ENCODE measurements around the gene MED31.
A peak's percentile ranks its signal among the peaks of the same experiment; 100 is the strongest.

The MED31 gene

DNA sequence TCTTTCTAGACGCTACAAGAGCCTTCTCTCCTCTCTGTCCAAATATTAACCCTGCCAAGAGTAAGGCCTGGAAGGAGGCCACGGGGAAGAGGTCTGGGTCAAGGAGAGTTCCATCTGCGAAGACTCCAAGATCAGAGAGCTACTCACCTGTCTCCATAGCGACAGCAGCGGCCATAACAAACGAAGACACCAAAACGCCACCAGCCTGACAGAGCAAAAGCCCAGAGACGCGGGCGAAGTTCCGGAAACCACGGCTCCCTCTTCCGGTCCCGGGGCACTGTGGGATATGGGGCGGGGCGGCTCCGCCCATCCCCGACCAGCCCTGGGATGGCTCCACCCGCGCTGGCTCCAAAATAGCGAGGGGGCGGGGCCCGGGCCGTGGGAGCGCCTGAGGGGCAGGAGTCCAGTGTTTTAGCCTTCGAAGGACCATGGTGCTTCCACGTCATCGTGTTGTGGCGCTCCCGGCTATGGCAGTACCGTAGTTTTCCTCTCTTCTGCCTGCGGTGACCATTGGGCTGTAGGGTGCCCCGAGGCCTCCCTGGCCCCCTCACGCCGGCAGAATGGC, at the start of gene MED31, which contains the start of gene C17orf100:
MED31 (minus strand) TSS at position 252 of the 565 bp plus-strand sequence; CDS start at position 175, 77 bp downstream.
C17orf100 (plus strand) TSS at position 409 of the 565 bp plus-strand sequence; CDS start at position 561, 152 bp downstream.
- in situ Hi-C loops (cut with MboI; ENCODE audit: low pct_unique_long_range_greater_than_20kb, low sequenced_read_pairs, unreplicated experiment) = loop anchor here (25.0 kb wide), 1 partner anchor 186 kb away; the partner anchor contains the start of gene TEKT1
- DNase-seq (ENCODE audit: low spot score) = peak; percentile 96
- TF ChIP-seq, protein P1, sequence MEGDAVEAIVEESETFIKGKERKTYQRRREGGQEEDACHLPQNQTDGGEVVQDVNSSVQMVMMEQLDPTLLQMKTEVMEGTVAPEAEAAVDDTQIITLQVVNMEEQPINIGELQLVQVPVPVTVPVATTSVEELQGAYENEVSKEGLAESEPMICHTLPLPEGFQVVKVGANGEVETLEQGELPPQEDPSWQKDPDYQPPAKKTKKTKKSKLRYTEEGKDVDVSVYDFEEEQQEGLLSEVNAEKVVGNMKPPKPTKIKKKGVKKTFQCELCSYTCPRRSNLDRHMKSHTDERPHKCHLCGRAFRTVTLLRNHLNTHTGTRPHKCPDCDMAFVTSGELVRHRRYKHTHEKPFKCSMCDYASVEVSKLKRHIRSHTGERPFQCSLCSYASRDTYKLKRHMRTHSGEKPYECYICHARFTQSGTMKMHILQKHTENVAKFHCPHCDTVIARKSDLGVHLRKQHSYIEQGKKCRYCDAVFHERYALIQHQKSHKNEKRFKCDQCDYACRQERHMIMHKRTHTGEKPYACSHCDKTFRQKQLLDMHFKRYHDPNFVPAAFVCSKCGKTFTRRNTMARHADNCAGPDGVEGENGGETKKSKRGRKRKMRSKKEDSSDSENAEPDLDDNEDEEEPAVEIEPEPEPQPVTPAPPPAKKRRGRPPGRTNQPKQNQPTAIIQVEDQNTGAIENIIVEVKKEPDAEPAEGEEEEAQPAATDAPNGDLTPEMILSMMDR (IDR thresholded peaks at IDR 0.05; ENCODE audit: extremely low read depth, insufficient read depth, missing control alignments) = no peak

DNA sequence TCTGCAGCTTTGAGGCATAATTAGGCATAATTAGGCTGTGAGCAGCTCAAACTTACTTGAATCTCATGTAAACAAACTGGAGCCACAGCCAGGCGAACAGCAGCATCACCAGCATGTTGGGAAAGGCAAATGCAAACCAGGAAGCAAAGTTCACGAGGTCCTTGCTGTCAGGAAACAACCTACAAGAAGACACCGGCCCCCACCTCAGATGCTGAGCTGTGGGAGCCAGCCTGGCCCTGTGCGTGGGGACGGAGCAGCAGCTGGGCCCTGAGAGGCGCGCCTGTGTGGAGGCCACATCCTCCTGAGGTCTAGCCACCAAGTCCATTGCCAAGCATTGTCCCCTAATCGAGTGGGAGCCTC, 49.5 kb upstream of the MED31 start:
- TF ChIP-seq, protein P1 (IDR thresholded peaks at IDR 0.05; ENCODE audit: extremely low read depth, insufficient read depth, missing control alignments) = no peak
- DNase-seq (ENCODE audit: low spot score) = no peak
- in situ Hi-C loops (cut with MboI; ENCODE audit: low pct_unique_long_range_greater_than_20kb, low sequenced_read_pairs, unreplicated experiment) = no loop called here

DNA sequence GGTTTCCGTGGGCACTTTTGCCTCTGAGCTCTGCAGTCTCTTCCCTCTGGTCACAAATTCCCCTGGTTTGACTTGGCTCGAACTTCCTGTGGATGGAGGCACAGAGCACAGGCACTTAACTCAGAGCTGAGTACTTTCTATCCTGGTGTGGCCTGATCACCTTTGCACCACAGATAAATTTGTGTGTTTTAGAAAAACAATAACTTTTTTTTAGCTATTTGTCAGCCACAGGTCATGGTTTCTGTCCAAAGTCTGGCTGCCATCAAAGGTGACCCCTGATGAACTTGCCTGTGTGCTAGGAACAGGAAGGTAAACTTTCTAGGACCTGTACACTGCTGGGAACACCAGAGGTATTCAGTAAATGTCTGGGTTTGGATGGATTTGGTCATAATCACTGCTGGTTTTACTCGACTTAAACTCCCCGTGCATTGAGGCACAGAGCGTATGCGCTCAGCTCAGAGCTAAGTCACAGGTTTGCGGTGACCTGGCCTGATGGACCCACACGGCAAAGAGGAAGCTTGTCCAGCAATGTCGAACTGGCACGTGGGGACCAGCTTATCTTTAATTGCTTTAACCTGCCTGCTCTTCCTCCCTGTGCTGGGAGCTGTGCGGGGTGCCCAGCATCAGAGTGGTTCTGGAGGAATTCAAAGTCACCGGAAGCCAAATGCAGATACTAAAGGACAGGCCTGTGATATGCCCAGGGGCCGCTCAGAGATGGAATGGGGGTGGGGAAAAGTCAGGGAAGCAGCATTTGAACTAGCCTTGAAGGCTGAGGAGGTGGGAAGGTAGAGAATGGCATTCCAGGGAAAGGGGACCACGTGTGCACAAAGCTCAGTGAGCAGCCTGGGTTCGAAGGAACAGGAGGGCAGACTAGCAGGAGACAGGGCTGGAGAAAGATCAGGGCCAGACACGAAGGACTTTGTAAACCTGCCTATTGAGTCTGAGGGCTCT, 48.9 kb upstream of the MED31 start:
- TF ChIP-seq, protein P1 (IDR thresholded peaks at IDR 0.05; ENCODE audit: extremely low read depth, insufficient read depth, missing control alignments) = no peak
- in situ Hi-C loops (cut with MboI; ENCODE audit: low pct_unique_long_range_greater_than_20kb, low sequenced_read_pairs, unreplicated experiment) = no loop called here
- no peak for DNase-seq (ENCODE audit: low spot score)

DNA sequence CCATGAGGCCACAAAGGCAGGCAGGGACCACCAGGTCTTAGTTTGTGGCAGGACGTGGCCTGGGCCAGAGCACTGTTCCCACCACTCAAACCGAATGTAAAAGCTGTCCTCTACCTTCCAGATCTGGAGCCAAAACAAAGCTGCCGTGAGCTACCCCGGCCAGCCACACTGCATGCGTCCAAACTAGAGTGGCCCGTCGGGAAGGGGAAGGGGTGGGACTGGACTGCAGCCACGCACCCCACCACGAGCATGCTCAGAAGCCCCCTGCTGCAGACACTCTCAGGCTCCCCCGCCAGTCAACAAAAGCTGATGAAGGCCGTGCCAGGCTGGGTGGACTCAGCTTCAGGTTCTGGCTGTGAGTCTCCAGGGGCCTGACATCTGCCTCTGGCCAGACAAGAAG, 46.6 kb upstream of the MED31 start:
- DNase-seq (ENCODE audit: low spot score) = no peak
- TF ChIP-seq, protein P1 (IDR thresholded peaks at IDR 0.05; ENCODE audit: extremely low read depth, insufficient read depth, missing control alignments) = no peak
- in situ Hi-C loops (cut with MboI; ENCODE audit: low pct_unique_long_range_greater_than_20kb, low sequenced_read_pairs, unreplicated experiment) = no loop called here

DNA sequence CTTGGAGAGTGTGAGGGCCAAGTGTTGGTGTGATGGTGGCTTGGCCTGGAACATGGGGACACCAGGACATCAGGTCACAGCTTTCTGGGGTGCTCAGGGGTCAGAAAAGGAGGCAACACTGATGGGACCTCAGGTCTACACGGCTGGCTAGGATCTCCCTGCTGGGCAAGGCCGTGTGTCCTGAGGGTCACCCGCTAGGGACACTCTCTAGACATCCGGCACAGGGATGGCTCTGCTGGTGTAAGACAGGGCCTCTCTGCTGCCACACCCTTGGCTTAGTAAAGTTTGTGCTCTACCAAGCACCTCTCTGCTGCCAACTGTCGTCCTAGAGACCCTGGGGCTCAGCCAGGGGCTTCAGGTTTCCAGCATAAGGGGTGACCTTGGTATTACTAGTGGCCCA, 45.5 kb upstream of the MED31 start:
- no peak for DNase-seq (ENCODE audit: low spot score)
- in situ Hi-C loops (cut with MboI; ENCODE audit: low pct_unique_long_range_greater_than_20kb, low sequenced_read_pairs, unreplicated experiment) = no loop called here
- TF ChIP-seq, protein P1 (IDR thresholded peaks at IDR 0.05; ENCODE audit: extremely low read depth, insufficient read depth, missing control alignments) = no peak

DNA sequence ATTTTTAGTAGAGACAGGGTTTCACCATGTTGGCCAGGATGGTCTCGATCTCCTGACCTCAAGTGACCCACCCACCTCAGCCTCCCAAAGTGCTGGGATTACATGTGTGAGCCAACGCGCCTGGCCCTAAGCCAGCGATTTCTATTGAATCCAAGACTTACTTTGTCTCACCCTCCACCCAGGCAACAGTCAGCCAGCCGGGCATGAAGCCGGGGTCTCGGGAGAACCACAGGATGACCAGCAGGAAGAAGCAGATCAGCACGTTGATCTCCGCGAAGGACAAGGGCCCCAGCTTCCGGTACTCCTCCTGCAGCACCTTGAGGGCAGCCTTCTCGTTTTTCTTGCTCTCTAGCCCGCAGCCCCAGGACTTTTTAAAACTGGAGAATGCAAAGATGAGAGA, 44.2 kb upstream of the MED31 start:
- in situ Hi-C loops (cut with MboI; ENCODE audit: low pct_unique_long_range_greater_than_20kb, low sequenced_read_pairs, unreplicated experiment) = no loop called here
- DNase-seq (ENCODE audit: low spot score) = no peak
- TF ChIP-seq, protein P1 (IDR thresholded peaks at IDR 0.05; ENCODE audit: extremely low read depth, insufficient read depth, missing control alignments) = no peak

All from GM13977 (cell line).